ENCODE measurements around the gene FTSJ1. TPM values are rescaled to one million over a fixed set of nuclear protein-coding genes. Genes with fewer than 3 reads are reported as not detected.
"Not testable (repeated sequence)": the region's sequence is repeated elsewhere in the genome, so short reads cannot be mapped to it uniquely, and the experiment has no call there.

The FTSJ1 gene
- total and polyA plus RNA-seq, 2 donors from 2014 or later = 30.6 to 33.9 TPM

- Histone ChIP-seq H3K36me3 (ENCODE audit: control insufficient read depth in 2 of 3, insufficient read depth in 3 of 3, low read length in 3 of 3) (no peaks in the 10 kb centered on the region), H3K9ac (ENCODE audit: low read length in 3 of 3) (no peak overlapping the region), H3K9me3 (ENCODE audit: control insufficient read depth in 2 of 3, insufficient read depth in 1 of 3, low read length in 3 of 3) (no peaks in the 10 kb centered on the region), H3K4me1 (ENCODE audit: control insufficient read depth in 2 of 3, insufficient read depth in 2 of 3, low read depth in 1 of 3, low read length in 3 of 3) (no peaks in the 10 kb centered on the region), H3K27ac (ENCODE audit: low read depth in 2 of 2, low read length in 2 of 2) (no peak overlapping the region), H3K4me3 (ENCODE audit: low read length in 3 of 3) (no peak overlapping the region), H3K27me3 (ENCODE audit: control insufficient read depth, insufficient read depth, low read length) (no peaks in the 10 kb centered on the region)
- FAIRE-seq = no peak
- intact Hi-C loops (cut with DNase I) = no loop called here
- TF ChIP-seq CTCF (IDR thresholded peaks at IDR 0.05; ENCODE audit: borderline replicate concordance, extremely low read depth, insufficient read depth) = no peak
- peak in 1 of 5 donors; percentile 7 for DNase-seq
Observed at GRCh38 chrX:48514868-48515460, 39.0 kb downstream of the FTSJ1 start.

- no peak for TF ChIP-seq CTCF (IDR thresholded peaks at IDR 0.05; ENCODE audit: borderline replicate concordance, extremely low read depth, insufficient read depth)
- no peak overlapping the region for H3K4me3 ChIP-seq (ENCODE audit: low read length in 3 of 3)
- DNase-seq = no peak
- no peaks in the 10 kb centered on the region for H3K4me1 ChIP-seq (ENCODE audit: control insufficient read depth in 2 of 3, insufficient read depth in 2 of 3, low read depth in 1 of 3, low read length in 3 of 3)
- FAIRE-seq = no peak
- H3K9ac ChIP-seq (ENCODE audit: low read length in 3 of 3) = no peak overlapping the region
- no peaks in the 10 kb centered on the region for H3K9me3 ChIP-seq (ENCODE audit: control insufficient read depth in 2 of 3, insufficient read depth in 1 of 3, low read length in 3 of 3)
- no peaks in the 10 kb centered on the region for H3K36me3 ChIP-seq (ENCODE audit: control insufficient read depth in 2 of 3, insufficient read depth in 3 of 3, low read length in 3 of 3)
- H3K27ac ChIP-seq (ENCODE audit: low read depth in 2 of 2, low read length in 2 of 2) = no peak overlapping the region
- H3K27me3 ChIP-seq (ENCODE audit: control insufficient read depth, insufficient read depth, low read length) = no peaks in the 10 kb centered on the region
- intact Hi-C loops (cut with DNase I) = no loop called here
Observed at GRCh38 chrX:48515842-48516241, 39.8 kb downstream of the FTSJ1 start.

GRCh38 chrX:48516285-48516684 is 40.3 kb downstream of the FTSJ1 start:
- Histone ChIP-seq H3K4me3 (ENCODE audit: low read length in 3 of 3) (no peak overlapping the region), H3K36me3 (ENCODE audit: control insufficient read depth in 2 of 3, insufficient read depth in 3 of 3, low read length in 3 of 3) (no peaks in the 10 kb centered on the region), H3K9ac (ENCODE audit: low read length in 3 of 3) (no peak overlapping the region), H3K4me1 (ENCODE audit: control insufficient read depth in 2 of 3, insufficient read depth in 2 of 3, low read depth in 1 of 3, low read length in 3 of 3) (no peaks in the 10 kb centered on the region), H3K27me3 (ENCODE audit: control insufficient read depth, insufficient read depth, low read length) (no peaks in the 10 kb centered on the region), H3K27ac (ENCODE audit: low read depth in 2 of 2, low read length in 2 of 2) (no peak overlapping the region), H3K9me3 (ENCODE audit: control insufficient read depth in 2 of 3, insufficient read depth in 1 of 3, low read length in 3 of 3) (no peaks in the 10 kb centered on the region)
- FAIRE-seq (no peak), DNase-seq (no peak)
- intact Hi-C loops (cut with DNase I) = no loop called here
- TF ChIP-seq CTCF (IDR thresholded peaks at IDR 0.05; ENCODE audit: borderline replicate concordance, extremely low read depth, insufficient read depth) = no peak

- no peak for DNase-seq
- no peaks in the 10 kb centered on the region for H3K27me3 ChIP-seq (ENCODE audit: control insufficient read depth, insufficient read depth, low read length)
- no peaks in the 10 kb centered on the region for H3K4me1 ChIP-seq (ENCODE audit: control insufficient read depth in 2 of 3, insufficient read depth in 2 of 3, low read depth in 1 of 3, low read length in 3 of 3)
- no peaks in the 10 kb centered on the region for H3K36me3 ChIP-seq (ENCODE audit: control insufficient read depth in 2 of 3, insufficient read depth in 3 of 3, low read length in 3 of 3)
- H3K9ac ChIP-seq (ENCODE audit: low read length in 3 of 3) = no peak overlapping the region
- no peak for TF ChIP-seq CTCF (IDR thresholded peaks at IDR 0.05; ENCODE audit: borderline replicate concordance, extremely low read depth, insufficient read depth)
- H3K9me3 ChIP-seq (ENCODE audit: control insufficient read depth in 2 of 3, insufficient read depth in 1 of 3, low read length in 3 of 3) = no peaks in the 10 kb centered on the region
- H3K4me3 ChIP-seq (ENCODE audit: low read length in 3 of 3) = no peak overlapping the region
- no peak for FAIRE-seq
- intact Hi-C loops (cut with DNase I) = no loop called here
- H3K27ac ChIP-seq (ENCODE audit: low read depth in 2 of 2, low read length in 2 of 2) = no peak overlapping the region
Observed at GRCh38 chrX:48516987-48517386, 41.0 kb downstream of the FTSJ1 start.

- DNase-seq; FAIRE-seq; H3K9ac ChIP-seq (ENCODE audit: low read length in 3 of 3); H3K36me3 ChIP-seq (ENCODE audit: control insufficient read depth in 2 of 3, insufficient read depth in 3 of 3, low read length in 3 of 3); H3K27ac ChIP-seq (ENCODE audit: low read depth in 2 of 2, low read length in 2 of 2); H3K4me3 ChIP-seq (ENCODE audit: low read length in 3 of 3); intact Hi-C loops (cut with DNase I); H3K27me3 ChIP-seq (ENCODE audit: control insufficient read depth, insufficient read depth, low read length); H3K9me3 ChIP-seq (ENCODE audit: control insufficient read depth in 2 of 3, insufficient read depth in 1 of 3, low read length in 3 of 3); H3K4me1 ChIP-seq (ENCODE audit: control insufficient read depth in 2 of 3, insufficient read depth in 2 of 3, low read depth in 1 of 3, low read length in 3 of 3): not testable (repeated sequence)
Observed at GRCh38 chrX:48519481-48519880, 43.5 kb downstream of the FTSJ1 start.
